Subcutaneous abdominal adipose tissue (tissue), 5 donors: Measurements from ENCODE around the gene EME1.

Experiments
- H3K27ac ChIP-seq: one replicate; pipeline ENCODE4 v1.7.0; 2013; ENCODE audit warnings: low read depth, mild to moderate bottlenecking, inconsistent platforms, low read length, moderate library complexity
- H3K27me3 ChIP-seq, 5 donors: one replicate each; pipeline ENCODE4 v1.7.0; 2013; ENCODE audit warnings: low read length in 5 of 5, inconsistent platforms in 1 of 5; ENCODE audit not compliant: control insufficient read depth in 5 of 5, insufficient read depth in 4 of 5
- H3K36me3 ChIP-seq, 5 donors: one replicate each; pipeline ENCODE4 v1.7.0; 2013; ENCODE audit warnings: low read length in 5 of 5; ENCODE audit not compliant: control insufficient read depth in 5 of 5, insufficient read depth in 5 of 5
- H3K4me1 ChIP-seq, 5 donors: one replicate each; pipeline ENCODE4 v1.7.0; 2013; ENCODE audit warnings: low read length in 5 of 5, mild to moderate bottlenecking in 3 of 5, moderate library complexity in 1 of 5; ENCODE audit not compliant: control insufficient read depth in 5 of 5, insufficient read depth in 5 of 5
- H3K4me3 ChIP-seq, 5 donors: one replicate each; pipeline ENCODE4 v1.7.0; 2013; ENCODE audit warnings: low read length in 5 of 5, low read depth in 1 of 5
- H3K9ac ChIP-seq, 5 donors: one replicate each; pipeline ENCODE4 v1.7.0; 2013; ENCODE audit warnings: low read length in 5 of 5, mild to moderate bottlenecking in 4 of 5, moderate library complexity in 3 of 5
- H3K9me3 ChIP-seq, 5 donors: one replicate each; pipeline ENCODE4 v1.7.0; 2013; ENCODE audit warnings: low read length in 5 of 5; ENCODE audit not compliant: control insufficient read depth in 5 of 5
- donor health status: healthy.
- donor health status: healthy.
- donor health status: healthy.
- donor health status: healthy.
- donor health status: healthy.

Gene EME1

GRCh38 chr17:50372222-50372757 lies 739 bp upstream of the EME1 start:
- Histone ChIP-seq H3K9ac (peak overlapping the region; percentile 78 to 96 (median 91)), H3K9me3 (no peaks in the 10 kb centered on the region), H3K36me3 (peaks cover 9 to 32% (median 30%) of the 10 kb centered on the region in 5 donors), H3K27ac (peak overlapping the region; percentile 89), H3K4me3 (peak overlapping the region; percentile 86 to 98 (median 94)), H3K27me3 (no peaks in the 10 kb centered on the region), H3K4me1 (peaks cover 3 to 19% (median 16%) of the 10 kb centered on the region in 5 donors)

GRCh38 chr17:50373705-50374104 lies 676 bp downstream of the EME1 start:
- Histone ChIP-seq H3K9ac (no peak overlapping the region), H3K36me3 (peaks cover 7 to 19% (median 18%) of the 10 kb centered on the region in 5 donors), H3K27ac (no peak overlapping the region), H3K9me3 (no peaks in the 10 kb centered on the region), H3K4me1 (peaks cover 3 to 19% (median 16%) of the 10 kb centered on the region in 5 donors), H3K4me3 (no peak overlapping the region), H3K27me3 (no peaks in the 10 kb centered on the region)

GRCh38 chr17:50375858-50376538 lies 3.0 kb downstream of the EME1 start:
- Histone ChIP-seq H3K4me3 (no peak overlapping the region), H3K36me3 (peaks cover 0 to 18% (median 6%) of the 10 kb centered on the region in 5 donors), H3K4me1 (peaks cover 3 to 19% (median 16%) of the 10 kb centered on the region in 5 donors), H3K9me3 (no peaks in the 10 kb centered on the region), H3K9ac (no peak overlapping the region), H3K27ac (no peak overlapping the region), H3K27me3 (no peaks in the 10 kb centered on the region)

GRCh38 chr17:50379351-50380132 lies 6.5 kb downstream of the EME1 start:
- Histone ChIP-seq H3K4me3 (no peak overlapping the region), H3K9me3 (no peaks in the 10 kb centered on the region), H3K27me3 (no peaks in the 10 kb centered on the region), H3K4me1 (no peaks in the 10 kb centered on the region), H3K36me3 (peaks cover 11 to 53% (median 41%) of the 10 kb centered on the region in 5 donors), H3K9ac (no peak overlapping the region), H3K27ac (no peak overlapping the region)

GRCh38 chr17:50380369-50381259 lies 7.6 kb downstream of the EME1 start:
- H3K36me3 ChIP-seq: peaks cover 17 to 64% (median 51%) of the 10 kb centered on the region in 5 donors

GRCh38 chr17:50381260-50381815 lies 8.3 kb downstream of the EME1 start:
- Histone ChIP-seq H3K4me1 (peaks cover 0 to 4% (median 2%) of the 10 kb centered on the region in 5 donors), H3K4me3 (no peak overlapping the region), H3K27me3 (no peaks in the 10 kb centered on the region), H3K36me3 (peaks cover 21 to 71% (median 58%) of the 10 kb centered on the region in 5 donors), H3K27ac (no peak overlapping the region), H3K9ac (no peak overlapping the region), H3K9me3 (no peaks in the 10 kb centered on the region)

More at GRCh38 chr17:50380369-50381259, 7.6 kb downstream of the EME1 start:
- no peak overlapping the region for H3K9ac ChIP-seq
- H3K4me3 ChIP-seq: no peak overlapping the region
- no peaks in the 10 kb centered on the region for H3K4me1 ChIP-seq
- no peaks in the 10 kb centered on the region for H3K9me3 ChIP-seq
- no peak overlapping the region for H3K27ac ChIP-seq
- no peaks in the 10 kb centered on the region for H3K27me3 ChIP-seq

GRCh38 chr17:50381920-50382319 lies 8.9 kb downstream of the EME1 start:
- Histone ChIP-seq H3K36me3 (peaks cover 21 to 77% (median 63%) of the 10 kb centered on the region in 5 donors), H3K4me1 (peaks cover 2 to 8% (median 5%) of the 10 kb centered on the region in 5 donors), H3K27ac (no peak overlapping the region), H3K4me3 (no peak overlapping the region), H3K27me3 (no peaks in the 10 kb centered on the region), H3K9me3 (no peaks in the 10 kb centered on the region), H3K9ac (no peak overlapping the region)

- no peak overlapping the region for H3K27ac ChIP-seq
- no peak overlapping the region for H3K9ac ChIP-seq
- no peaks in the 10 kb centered on the region for H3K27me3 ChIP-seq
- H3K36me3 ChIP-seq: peaks cover 27 to 87% (median 73%) of the 10 kb centered on the region in 5 donors
- peaks cover 2 to 8% (median 5%) of the 10 kb centered on the region in 5 donors for H3K4me1 ChIP-seq
- no peak overlapping the region for H3K4me3 ChIP-seq
- H3K9me3 ChIP-seq: no peaks in the 10 kb centered on the region
These were observed 9.9 kb downstream of the EME1 start for GRCh38 chr17:50382931-50383330.

GRCh38 chr17:50386510-50386909 lies 13.5 kb downstream of the EME1 start:
- H3K9me3 ChIP-seq: no peaks in the 10 kb centered on the region
- no peak overlapping the region for H3K27ac ChIP-seq
- H3K4me1 ChIP-seq: peaks cover 2 to 8% (median 5%) of the 10 kb centered on the region in 5 donors
- H3K27me3 ChIP-seq: no peaks in the 10 kb centered on the region
- H3K36me3 ChIP-seq: peaks cover 42 to 98% (median 96%) of the 10 kb centered on the region in 5 donors
- no peak overlapping the region for H3K9ac ChIP-seq
- no peak overlapping the region for H3K4me3 ChIP-seq
